Measurements from ENCODE around the gene C2orf49.

C2orf49 gene

DNA sequence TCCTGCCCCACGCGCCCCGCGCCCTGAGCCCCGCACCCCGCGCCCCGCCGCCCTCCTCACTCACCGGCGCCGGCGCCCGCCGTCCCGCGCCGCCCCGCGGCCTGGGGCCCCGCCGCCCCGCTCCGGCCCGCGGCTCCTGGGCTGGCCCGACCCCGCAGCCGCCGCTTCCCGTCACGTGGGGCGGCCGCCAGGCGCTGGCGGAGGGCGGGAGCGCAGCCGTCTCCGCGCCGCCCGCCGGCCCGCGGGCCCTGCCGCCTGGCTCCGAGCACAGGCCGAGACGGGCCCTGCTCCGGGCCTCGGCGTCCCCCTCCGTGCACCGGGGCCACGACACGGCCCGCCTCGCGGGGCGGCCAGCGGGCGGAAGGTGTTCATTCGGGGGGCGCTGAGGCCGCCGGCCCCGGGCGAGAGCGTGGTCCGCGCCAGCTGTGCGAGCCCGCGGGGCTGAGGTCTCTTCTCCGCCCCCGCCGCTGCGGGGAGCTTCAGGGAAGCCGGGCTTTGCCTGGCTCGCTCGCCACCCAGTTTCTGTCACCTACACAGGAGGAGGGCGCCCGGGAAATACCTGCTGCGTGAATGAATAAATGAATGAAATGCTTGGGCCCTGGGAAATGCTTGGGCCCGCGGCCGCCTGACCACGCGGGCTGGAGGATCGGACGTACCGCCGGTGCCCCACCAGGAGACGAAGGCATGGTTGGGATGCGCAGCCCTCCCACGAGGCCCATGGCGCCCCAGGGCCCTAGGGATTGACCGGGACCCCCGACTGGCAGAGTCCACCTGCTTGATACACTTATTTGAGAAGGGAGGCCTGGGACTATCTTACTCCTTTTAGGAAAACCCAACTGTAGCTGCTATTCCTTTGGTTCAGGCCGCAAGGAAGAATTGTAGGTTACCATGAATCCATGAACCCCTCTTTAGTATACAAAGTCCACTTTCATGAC is 7.5 kb upstream of the C2orf49 start, which contains the start of gene TGFBRAP1:
TSS of gene TGFBRAP1 (minus strand) at position 175 of the 935 bp plus-strand sequence. CDS start 21,434 bp downstream, outside the sequence.
- DNase-seq = peak; percentile 21 to 71
- Histone ChIP-seq H3K4me1 (peaks cover 0 to 30% (median 23%) of the 10 kb centered on the region in 4 donors), H3K36me3 (peaks cover 0 to 6% (median 0%) of the 10 kb centered on the region in 3 donors), H3K27me3 (no peaks in the 10 kb centered on the region), H3K27ac (peak within 1 kb of the TSS; percentile 85 to 86), H3K9me3 (no peaks in the 10 kb centered on the region), H3K4me3 (peak within 1 kb of the TSS; percentile 74 to 91)
- intact Hi-C loops (cut with DNase I; ENCODE audit: low total_unique reads) = no loop called here
- TF ChIP-seq CTCF (IDR thresholded peaks at IDR 0.05) = no peak

DNA sequence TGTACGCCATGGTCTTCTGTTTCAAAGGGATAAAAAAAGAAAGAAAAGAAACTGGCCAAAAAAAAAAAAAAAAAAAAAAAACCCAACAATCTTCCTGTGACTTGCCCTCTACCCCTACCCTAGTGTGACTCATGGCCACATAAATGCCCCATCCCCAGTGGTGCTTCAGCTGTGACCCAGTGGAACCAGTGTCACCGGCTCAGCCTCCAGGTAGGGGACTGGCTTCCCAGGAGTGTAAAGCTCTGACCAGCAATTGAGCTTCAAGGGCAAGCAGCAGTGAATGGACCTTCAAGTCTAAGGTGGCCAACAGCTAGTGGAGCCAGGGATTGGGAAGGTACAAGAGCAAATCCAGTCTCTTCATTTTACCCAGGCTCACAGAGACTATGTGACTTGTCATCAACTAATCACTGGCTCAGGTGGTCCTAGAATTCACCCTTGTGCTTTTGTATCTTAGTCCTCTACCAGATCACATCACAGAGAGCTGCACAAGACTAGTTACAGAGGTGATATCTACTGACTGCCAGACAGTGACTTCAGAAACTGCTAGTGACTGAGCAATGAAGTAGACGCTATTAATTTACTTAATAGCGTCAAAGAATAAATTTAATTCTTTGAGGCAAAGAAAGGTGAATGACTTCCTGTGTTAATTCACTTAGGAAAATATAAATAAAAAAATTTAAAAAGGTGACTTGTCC is 6.5 kb upstream of the C2orf49 start:
- no peaks in the 10 kb centered on the region for H3K9me3 ChIP-seq
- no peak for TF ChIP-seq CTCF (IDR thresholded peaks at IDR 0.05)
- H3K4me3 ChIP-seq = no peak overlapping the region
- DNase-seq = no peak
- H3K27ac ChIP-seq = peak overlapping the region; percentile 81 to 86
- no peaks in the 10 kb centered on the region for H3K36me3 ChIP-seq
- peaks cover 0 to 27% (median 21%) of the 10 kb centered on the region in 4 donors for H3K4me1 ChIP-seq
- H3K27me3 ChIP-seq = no peaks in the 10 kb centered on the region
- intact Hi-C loops (cut with DNase I; ENCODE audit: low total_unique reads) = no loop called here

GRCh38 chr2:105334211-105334610 is 3.1 kb upstream of the C2orf49 start:
- H3K36me3 ChIP-seq = no peaks in the 10 kb centered on the region
- H3K27me3 ChIP-seq = no peaks in the 10 kb centered on the region
- TF ChIP-seq CTCF (IDR thresholded peaks at IDR 0.05) = no peak
- no peak overlapping the region for H3K27ac ChIP-seq
- intact Hi-C loops (cut with DNase I; ENCODE audit: low total_unique reads) = no loop called here
- H3K4me1 ChIP-seq = peaks cover 0 to 31% (median 25%) of the 10 kb centered on the region in 4 donors
- H3K4me3 ChIP-seq = no peak overlapping the region
- DNase-seq = no peak
- no peaks in the 10 kb centered on the region for H3K9me3 ChIP-seq

GRCh38 chr2:105335469-105335868 is 1.9 kb upstream of the C2orf49 start:
- peaks cover 0 to 26% (median 20%) of the 10 kb centered on the region in 4 donors for H3K4me1 ChIP-seq
- H3K36me3 ChIP-seq = peaks cover 0 to 8% (median 5%) of the 10 kb centered on the region in 3 donors
- H3K27ac ChIP-seq = no peak overlapping the region
- intact Hi-C loops (cut with DNase I; ENCODE audit: low total_unique reads) = no loop called here
- DNase-seq = no peak
- no peaks in the 10 kb centered on the region for H3K27me3 ChIP-seq
- no peak overlapping the region for H3K4me3 ChIP-seq
- TF ChIP-seq CTCF (IDR thresholded peaks at IDR 0.05) = no peak
- H3K9me3 ChIP-seq = no peaks in the 10 kb centered on the region

DNA sequence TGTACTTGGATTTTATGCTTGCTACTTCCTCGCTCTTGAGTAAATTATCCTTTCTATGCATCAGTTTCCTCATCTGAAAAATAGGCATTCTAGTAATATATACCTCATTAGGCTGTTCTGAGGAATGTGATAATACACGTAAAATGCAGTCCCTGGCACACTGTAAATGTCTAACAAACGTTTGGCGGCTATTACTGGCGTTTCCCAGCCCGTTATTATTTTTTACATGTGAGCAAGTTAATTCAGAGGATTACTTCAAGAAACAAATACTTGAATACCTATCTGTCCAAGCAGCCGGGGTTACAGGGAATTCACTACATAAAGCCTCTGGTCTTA is 586 bp upstream of the C2orf49 start:
- H3K4me3 ChIP-seq = peak overlapping the region; percentile 65 to 83
- no peak for TF ChIP-seq CTCF (IDR thresholded peaks at IDR 0.05)
- H3K27me3 ChIP-seq = no peaks in the 10 kb centered on the region
- peaks cover 0 to 23% (median 19%) of the 10 kb centered on the region in 4 donors for H3K4me1 ChIP-seq
- intact Hi-C loops (cut with DNase I; ENCODE audit: low total_unique reads) = no loop called here
- DNase-seq = no peak
- H3K36me3 ChIP-seq = peaks cover 12 to 21% (median 16%) of the 10 kb centered on the region in 3 donors
- no peaks in the 10 kb centered on the region for H3K9me3 ChIP-seq
- peak overlapping the region; percentile 91 to 92 for H3K27ac ChIP-seq
